Upper lobe of left lung (tissue), 6 donors: Measurements from ENCODE around the gene CTSS. TPM values are rescaled to one million over a fixed set of nuclear protein-coding genes. Genes with fewer than 3 reads are reported as not detected.
A peak's percentile ranks its signal among the peaks of the same experiment; 100 is the strongest.
"Not testable (repeated sequence)": the region's sequence is repeated elsewhere in the genome, so short reads cannot be mapped to it uniquely, and the experiment has no call there.

ENCODE experiments used
- ATAC-seq, 2 donors: fragments of 200-7000 bp; cut with Tn5 transposase; one replicate each; pipeline ENCODE4 v1.9.1; 2022; ENCODE audit warnings: mild to moderate bottlenecking in 2 of 2, moderate library complexity in 2 of 2; ENCODE audit not compliant: low FRiP score in 2 of 2
- DNase-seq, 2 donors: peaks; one replicate each; pipeline ENCODE4 v3.0.0-alpha.2; 2019 to 2020
- H3K27ac ChIP-seq, 4 donors: fragments of 200-600 bp; sonication (generic); one replicate each; pipeline ENCODE4 v1.5.1; 2016 to 2019
- H3K27me3 ChIP-seq, 4 donors: fragments of 200-600 bp; sonication (generic); one replicate each; pipeline ENCODE4 v1.5.1; 2017 to 2019
- H3K36me3 ChIP-seq, 4 donors: fragments of 200-600 bp; sonication (generic); one replicate each; pipeline ENCODE4 v1.5.1; 2016 to 2019
- H3K4me1 ChIP-seq, 4 donors: fragments of 200-600 bp; sonication (generic); one replicate each; pipeline ENCODE4 v1.5.1; 2018 to 2019
- H3K4me3 ChIP-seq, 4 donors: fragments of 200-600 bp; sonication (generic); one replicate each; pipeline ENCODE4 v1.5.1; 2017 to 2019; ENCODE audit warnings: mild to moderate bottlenecking in 2 of 4, moderate library complexity in 1 of 4
- H3K9me3 ChIP-seq, 4 donors: fragments of 200-600 bp; sonication (generic); one replicate each; pipeline ENCODE4 v1.5.1; 2018 to 2019
- CTCF ChIP-seq, 6 experiments: fragments of 450-650 bp in 4 of 6; fragments of 200-600 bp in 2 of 6; sonication (generic) in 2 of 6; IDR thresholded peaks; one replicate each; pipeline ENCODE4 v1.5.1; 2016 to 2019; ENCODE audit warnings: antibody characterized with exemption in 6 of 6
- EP300 ChIP-seq, 4 donors: sonication (generic); formaldehyde crosslinking; IDR thresholded peaks; one replicate each; pipeline ENCODE4 v1.5.1; 2017; ENCODE audit warnings: antibody characterized with exemption in 4 of 4, control low read depth in 2 of 4
- POLR2A ChIP-seq, 4 donors: fragments of 450-650 bp; IDR thresholded peaks; one replicate each; pipeline ENCODE4 v1.5.1; 2016 to 2017; ENCODE audit warnings: antibody characterized with exemption in 4 of 4, mild to moderate bottlenecking in 2 of 4
- POLR2AphosphoS5 ChIP-seq, 2 donors: sonication (generic); formaldehyde crosslinking; IDR thresholded peaks; one replicate each; pipeline ENCODE4 v1.5.1; 2017; ENCODE audit warnings: antibody characterized with exemption in 2 of 2
- WGBS, 2 donors: methylation state at CpG; one replicate each; pipeline ENCODE4 v1.1.5; 2017 to 2018; 5-methylcytosine and 5-hydroxymethylcytosine counted together
- total RNA-seq, 6 donors: library from RNA; depleted of rRNA in 4 of 6; stranded (reverse); fragments of >200 nt in 4 of 6; gene quantifications; one replicate each; pipeline versions ENCODE4 v1.1.0 to v1.2.1, GENCODE V29; 2016 to 2021
- donor health status: DM: no; HTN: no; CAD: no; lungs with moderate emphysema.
- donor health status: DM: no; HTN: yes; CAD: no; lungs with severe emphysema.

Gene CTSS
- total RNA-seq, 6 donors from 2014 or later: 153 to 625 (median 455) TPM

GRCh38 chr1:150780510-150780909 lies 14.9 kb upstream of the CTSS start:
- no peaks in the 10 kb centered on the region for H3K9me3 ChIP-seq
- no peaks in the 10 kb centered on the region for H3K27me3 ChIP-seq
- WGBS, 2 donors: 70 to 83% methylated on average over 1 to 3 of the region's 3 CpGs
- DNase-seq: no peak
- TF ChIP-seq EP300 (IDR thresholded peaks at IDR 0.05): no peak
- TF ChIP-seq CTCF (IDR thresholded peaks at IDR 0.05): no peak
- TF ChIP-seq POLR2A (IDR thresholded peaks at IDR 0.05): no peak
- no peak for TF ChIP-seq POLR2AphosphoS5 (IDR thresholded peaks at IDR 0.05)
- H3K36me3 ChIP-seq: no peaks in the 10 kb centered on the region
- H3K4me1 ChIP-seq: peaks cover 0 to 3% (median 0%) of the 10 kb centered on the region in 4 donors
- H3K4me3 ChIP-seq: no peak overlapping the region
- no peak for ATAC-seq
- H3K27ac ChIP-seq: no peak overlapping the region

- ATAC-seq (no peak), DNase-seq (no peak)
- TF ChIP-seq POLR2AphosphoS5 (IDR thresholded peaks at IDR 0.05) (no peak), CTCF (IDR thresholded peaks at IDR 0.05) (no peak), POLR2A (IDR thresholded peaks at IDR 0.05) (no peak), EP300 (IDR thresholded peaks at IDR 0.05) (no peak)
- WGBS, 2 donors: 69 to 82% methylated on average over 1 of the region's 1 CpG
- H3K4me3 ChIP-seq: no peak overlapping the region
- H3K27ac ChIP-seq: no peak overlapping the region
- no peaks in the 10 kb centered on the region for H3K27me3 ChIP-seq
- peaks cover 0 to 3% (median 0%) of the 10 kb centered on the region in 4 donors for H3K4me1 ChIP-seq
- no peaks in the 10 kb centered on the region for H3K36me3 ChIP-seq
- no peaks in the 10 kb centered on the region for H3K9me3 ChIP-seq
Observed at GRCh38 chr1:150778409-150778808, 12.8 kb upstream of the CTSS start.

- Histone ChIP-seq H3K9me3 (no peaks in the 10 kb centered on the region), H3K36me3 (no peaks in the 10 kb centered on the region), H3K27me3 (no peaks in the 10 kb centered on the region), H3K4me1 (peaks cover 0 to 3% (median 0%) of the 10 kb centered on the region in 4 donors), H3K27ac (peak overlapping the region in 1 of 4 donors; percentile 49), H3K4me3 (no peak overlapping the region)
- ATAC-seq: peak in 1 of 2 donors; percentile 42
- no peak for TF ChIP-seq EP300 (IDR thresholded peaks at IDR 0.05)
- no peak for TF ChIP-seq POLR2AphosphoS5 (IDR thresholded peaks at IDR 0.05)
- no peak for TF ChIP-seq CTCF (IDR thresholded peaks at IDR 0.05)
- no peak for TF ChIP-seq POLR2A (IDR thresholded peaks at IDR 0.05)
- no peak for DNase-seq
- 64 to 69% methylated on average over 2 of the region's 2 CpGs for WGBS, 2 donors
Observed at GRCh38 chr1:150777544-150777943, 12.0 kb upstream of the CTSS start.

- H3K9me3 ChIP-seq, ATAC-seq, H3K36me3 ChIP-seq, H3K27me3 ChIP-seq, H3K27ac ChIP-seq, H3K4me3 ChIP-seq, H3K4me1 ChIP-seq: not testable (repeated sequence)
- DNase-seq: peak in 1 of 2 donors; percentile 66
- 82 to 87% methylated on average over 13 of the region's 13 CpGs for WGBS, 2 donors
Observed at GRCh38 chr1:150775931-150776505, 10.4 kb upstream of the CTSS start.

- Histone ChIP-seq H3K4me3 (no peak overlapping the region), H3K36me3 (no peaks in the 10 kb centered on the region), H3K27ac (no peak overlapping the region), H3K27me3 (no peaks in the 10 kb centered on the region), H3K9me3 (no peaks in the 10 kb centered on the region), H3K4me1 (peaks cover 0 to 3% (median 0%) of the 10 kb centered on the region in 4 donors)
- no peak for DNase-seq
- 71 to 82% methylated on average over 3 of the region's 3 CpGs for WGBS, 2 donors
- ATAC-seq: no peak
- TF ChIP-seq POLR2AphosphoS5 (IDR thresholded peaks at IDR 0.05) (no peak), CTCF (IDR thresholded peaks at IDR 0.05) (no peak), EP300 (IDR thresholded peaks at IDR 0.05) (no peak)
Observed at GRCh38 chr1:150775276-150775675, 9.7 kb upstream of the CTSS start.
